Activated naive CD4-positive, alpha-beta T cell (primary cell): ENCODE results near the gene FAU.

Experiments
- DNase-seq, 4 experiments: peaks; one replicate each; lab custom pipeline; 2025; lab: John Stamatoyannopoulos, UW

The FAU gene

GRCh38 chr11:65107751-65108468 is 14.0 kb downstream of the FAU start:
- DNase-seq = no peak

- DNase-seq = no peak
These were observed 14.9 kb downstream of the FAU start for GRCh38 chr11:65107078-65107477.

GRCh38 chr11:65104628-65105027 is 17.3 kb downstream of the FAU start:
- DNase-seq = no peak

- no peak for DNase-seq
These were observed 18.5 kb downstream of the FAU start for GRCh38 chr11:65103476-65103875.

- DNase-seq = no peak
These were observed 19.5 kb downstream of the FAU start for GRCh38 chr11:65102142-65103095.

- no peak for DNase-seq
These were observed 21.1 kb downstream of the FAU start for GRCh38 chr11:65100674-65101350.

- DNase-seq = no peak
These were observed 25.0 kb downstream of the FAU start for GRCh38 chr11:65096926-65097325.

- DNase-seq = peak; percentile 65 to 79 (median 66)
These were observed 25.7 kb downstream of the FAU start, which contains the start of gene VPS51 for GRCh38 chr11:65095974-65096806. TSS of gene VPS51 (plus strand) at chr11:65096214. CDS start at chr11:65096251, 37 bp downstream.

- DNase-seq = no peak
These were observed 26.5 kb downstream of the FAU start for GRCh38 chr11:65095427-65095826.

- no peak for DNase-seq
These were observed 31.3 kb downstream of the FAU start for GRCh38 chr11:65090628-65091027.

GRCh38 chr11:65089621-65090020 is 32.3 kb downstream of the FAU start:
- no peak for DNase-seq

- no peak for DNase-seq
These were observed 34.1 kb downstream of the FAU start for GRCh38 chr11:65087827-65088226.

GRCh38 chr11:65087216-65087615 is 34.7 kb downstream of the FAU start:
- DNase-seq = no peak

GRCh38 chr11:65086809-65087208 is 35.1 kb downstream of the FAU start:
- no peak for DNase-seq

- no peak for DNase-seq
These were observed 36.5 kb downstream of the FAU start for GRCh38 chr11:65085446-65085845.

- no peak for DNase-seq
These were observed 37.1 kb downstream of the FAU start for GRCh38 chr11:65084598-65085375.

GRCh38 chr11:65083834-65084597 is 37.9 kb downstream of the FAU start, which contains the start of the genes CDCA5 and ZFPL1:
TSS of gene CDCA5 (minus strand) at chr11:65084040. CDS start at chr11:65083978, 62 bp downstream.
TSS of gene ZFPL1 (plus strand) at chr11:65084222. CDS start at chr11:65084699, 477 bp downstream.
- DNase-seq = peak; percentile 88 to 96 (median 94)

GRCh38 chr11:65083134-65083833 is 38.6 kb downstream of the FAU start:
- DNase-seq = no peak

GRCh38 chr11:65078786-65079342 is 43.1 kb downstream of the FAU start:
- DNase-seq = no peak
